Hepatocyte (in vitro differentiated cells): ENCODE data around the gene CPLX4. TPM values are rescaled to one million over a fixed set of nuclear protein-coding genes. Genes with fewer than 3 reads are reported as not detected.

ENCODE experiments used
- DNase-seq: peaks from one replicate; pipeline ENCODE4 v3.0.0-alpha.2; 2016; ENCODE audit warnings: low spot score
- H2AFZ ChIP-seq: fragments of 200-600 bp; sonication (generic); 2 replicates; pipeline ENCODE4 v1.6.0; 2016; ENCODE audit warnings: antibody characterized with exemption, mild to moderate bottlenecking
- H3K27ac ChIP-seq: fragments of 200-600 bp; sonication (generic); 2 replicates; pipeline ENCODE4 v1.5.1; 2016; ENCODE audit warnings: mild to moderate bottlenecking
- H3K27me3 ChIP-seq: fragments of 200-600 bp; sonication (generic); 2 replicates; pipeline ENCODE4 v1.6.1; 2016
- H3K36me3 ChIP-seq: fragments of 200-600 bp; sonication (generic); replicated peaks from 2 replicates; pipeline ENCODE4 v1.5.1; 2016; ENCODE audit warnings: low read depth; ENCODE audit not compliant: insufficient read depth
- H3K4me1 ChIP-seq: fragments of 200-600 bp; sonication (generic); 2 replicates; pipeline ENCODE4 v1.5.1; 2016; ENCODE audit warnings: mild to moderate bottlenecking, moderate library complexity; ENCODE audit not compliant: insufficient read depth
- H3K4me2 ChIP-seq: fragments of 200-600 bp; sonication (generic); 2 replicates; pipeline ENCODE4 v1.6.0; 2016
- H3K4me3 ChIP-seq: fragments of 200-600 bp; sonication (generic); 2 replicates; pipeline ENCODE4 v1.5.1; 2016; ENCODE audit warnings: mild to moderate bottlenecking
- H3K79me2 ChIP-seq: fragments of 200-600 bp; sonication (generic); 2 replicates; pipeline ENCODE4 v1.6.0; 2017; ENCODE audit warnings: mild to moderate bottlenecking
- H3K9me2 ChIP-seq: fragments of 200-600 bp; sonication (generic); replicated peaks from 2 replicates; pipeline ENCODE4 v1.6.0; 2017; ENCODE audit warnings: mild to moderate bottlenecking; ENCODE audit not compliant: insufficient read depth
- H3K9me3 ChIP-seq: fragments of 200-600 bp; sonication (generic); 2 replicates; pipeline ENCODE4 v1.5.1; 2016; ENCODE audit warnings: low read depth, mild to moderate bottlenecking
- H4K20me1 ChIP-seq: fragments of 200-600 bp; sonication (generic); 2 replicates; pipeline ENCODE4 v1.6.0; 2016; ENCODE audit warnings: mild to moderate bottlenecking; ENCODE audit not compliant: insufficient read depth, poor library complexity, severe bottlenecking
- EZH2 ChIP-seq: fragments of 200-600 bp; sonication (generic); IDR thresholded peaks from 2 replicates; pipeline ENCODE4 v1.6.1; 2016; ENCODE audit warnings: antibody characterized with exemption, mild to moderate bottlenecking, borderline replicate concordance
- EZH2phosphoT487 ChIP-seq: fragments of 200-600 bp; sonication (generic); IDR thresholded peaks from one replicate; pipeline ENCODE4 v1.6.1; 2018; ENCODE audit warnings: antibody characterized with exemption, mild to moderate bottlenecking, low read depth, moderate library complexity; ENCODE audit not compliant: unreplicated experiment, severe bottlenecking
- whole genome bisulfite sequencing: methylation state at CpG from one replicate; pipeline ENCODE4 v1.1.6; 2016; ENCODE audit warnings: low lambda C conversion rate; ENCODE audit errors: missing lambda C conversion rate; 5-methylcytosine and 5-hydroxymethylcytosine counted together
- polyA plus RNA-seq: library from polyadenylated mRNA; unstranded; fragments of >200 nt; fragmentation: Nextera tagmentation; extraction: Ambion mirVana; gene quantifications from 2 replicates; pipeline ENCODE4 v1.2.1, GENCODE V29; 2016
- total RNA-seq: library from RNA; depleted of rRNA; stranded (reverse); fragments of >200 nt; gene quantifications from 2 replicates; pipeline ENCODE4 v1.2.3, GENCODE V29; 2014
- TF ChIP-seq, protein P1 (sequence below): fragments of 200-600 bp; sonication (generic); IDR thresholded peaks from 2 replicates; pipeline ENCODE4 v1.5.1; 2016; ENCODE audit warnings: antibody characterized with exemption, mild to moderate bottlenecking; ENCODE audit not compliant: poor library complexity

The CPLX4 gene
- total and polyA plus RNA-seq, 2 experiments from 2014 or later, result not detected

DNA sequence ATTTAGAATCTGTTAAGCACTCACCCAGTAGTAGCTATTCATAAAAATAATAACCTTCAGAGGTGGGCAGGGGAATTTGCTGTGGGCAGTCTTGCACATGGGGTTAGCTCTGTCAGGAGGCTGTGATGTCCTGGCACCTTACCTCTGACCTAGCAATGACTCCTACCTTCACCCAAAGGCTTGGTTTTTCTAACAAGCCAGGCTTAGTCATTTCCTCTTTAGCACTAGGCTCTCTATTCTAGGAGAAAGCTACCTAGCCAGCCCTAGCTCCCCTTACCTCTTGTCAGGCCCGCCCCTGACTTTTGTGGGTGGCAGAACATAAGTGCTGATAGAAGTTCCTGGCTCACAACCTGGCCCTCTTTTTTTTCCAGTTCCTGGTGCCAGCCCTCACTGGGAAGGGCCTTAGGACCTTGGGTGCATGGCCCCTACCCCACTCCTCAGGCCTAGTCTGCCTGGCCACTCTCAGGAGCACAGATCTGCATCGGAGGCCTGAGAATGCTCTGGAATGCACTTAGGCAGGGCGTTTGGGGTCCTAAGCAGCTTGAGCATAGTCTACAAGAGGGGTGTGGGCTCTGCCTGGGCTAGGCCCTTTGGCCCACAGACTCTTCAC, 17.7 kb downstream of the CPLX4 start:
- no peaks in the 10 kb centered on the region for H3K79me2 ChIP-seq
- H4K20me1 ChIP-seq, result no peaks in the 10 kb centered on the region
- TF ChIP-seq EZH2 (no peak), EZH2phosphoT487 (no peak)
- TF ChIP-seq, protein P1, sequence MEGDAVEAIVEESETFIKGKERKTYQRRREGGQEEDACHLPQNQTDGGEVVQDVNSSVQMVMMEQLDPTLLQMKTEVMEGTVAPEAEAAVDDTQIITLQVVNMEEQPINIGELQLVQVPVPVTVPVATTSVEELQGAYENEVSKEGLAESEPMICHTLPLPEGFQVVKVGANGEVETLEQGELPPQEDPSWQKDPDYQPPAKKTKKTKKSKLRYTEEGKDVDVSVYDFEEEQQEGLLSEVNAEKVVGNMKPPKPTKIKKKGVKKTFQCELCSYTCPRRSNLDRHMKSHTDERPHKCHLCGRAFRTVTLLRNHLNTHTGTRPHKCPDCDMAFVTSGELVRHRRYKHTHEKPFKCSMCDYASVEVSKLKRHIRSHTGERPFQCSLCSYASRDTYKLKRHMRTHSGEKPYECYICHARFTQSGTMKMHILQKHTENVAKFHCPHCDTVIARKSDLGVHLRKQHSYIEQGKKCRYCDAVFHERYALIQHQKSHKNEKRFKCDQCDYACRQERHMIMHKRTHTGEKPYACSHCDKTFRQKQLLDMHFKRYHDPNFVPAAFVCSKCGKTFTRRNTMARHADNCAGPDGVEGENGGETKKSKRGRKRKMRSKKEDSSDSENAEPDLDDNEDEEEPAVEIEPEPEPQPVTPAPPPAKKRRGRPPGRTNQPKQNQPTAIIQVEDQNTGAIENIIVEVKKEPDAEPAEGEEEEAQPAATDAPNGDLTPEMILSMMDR, result no peak
- H2AFZ ChIP-seq, result no peak overlapping the region
- no peak overlapping the region for H3K4me3 ChIP-seq
- peaks cover 43% of the 10 kb centered on the region for H3K27me3 ChIP-seq
- H3K4me1 ChIP-seq, result no peaks in the 10 kb centered on the region
- H3K4me2 ChIP-seq, result no peak overlapping the region
- no peaks in the 10 kb centered on the region for H3K9me2 ChIP-seq
- DNase-seq, result no peak
- H3K9me3 ChIP-seq, result no peaks in the 10 kb centered on the region
- no peak overlapping the region for H3K27ac ChIP-seq
- no peaks in the 10 kb centered on the region for H3K36me3 ChIP-seq
- WGBS, result 88% methylated on average over 3 of the region's 3 CpGs

DNA sequence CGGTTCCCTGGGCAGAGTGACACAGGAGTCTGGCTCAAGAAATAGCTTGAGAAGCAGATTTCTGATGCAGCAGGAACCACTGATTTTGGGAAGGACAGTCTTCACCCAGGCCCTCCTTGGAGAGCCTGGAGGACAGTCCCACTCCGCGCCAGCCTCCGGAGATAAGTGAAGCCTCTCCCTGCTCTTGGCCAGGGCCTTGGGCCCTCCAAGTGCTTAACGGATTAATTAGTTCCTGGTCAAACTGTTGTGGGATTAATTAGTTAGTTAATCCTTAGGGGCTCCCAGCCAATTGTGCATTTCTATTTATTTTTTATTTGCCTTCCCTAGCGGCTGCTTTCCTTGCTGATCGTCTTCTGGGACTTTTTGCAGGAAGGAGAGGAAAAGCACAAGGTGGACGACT, 19.6 kb downstream of the CPLX4 start:
- WGBS, result 85% methylated on average over 8 of the region's 8 CpGs
- Histone ChIP-seq H3K9me2 (no peaks in the 10 kb centered on the region), H3K36me3 (no peaks in the 10 kb centered on the region), H4K20me1 (no peaks in the 10 kb centered on the region), H3K4me1 (no peaks in the 10 kb centered on the region), H3K4me3 (no peak overlapping the region), H3K4me2 (no peak overlapping the region), H3K9me3 (no peaks in the 10 kb centered on the region), H3K79me2 (no peaks in the 10 kb centered on the region), H2AFZ (no peak overlapping the region), H3K27me3 (peaks cover 43% of the 10 kb centered on the region), H3K27ac (no peak overlapping the region)
- no peak for DNase-seq
- TF ChIP-seq EZH2phosphoT487 (no peak), EZH2 (no peak)
- TF ChIP-seq, protein P1, result no peak

DNA sequence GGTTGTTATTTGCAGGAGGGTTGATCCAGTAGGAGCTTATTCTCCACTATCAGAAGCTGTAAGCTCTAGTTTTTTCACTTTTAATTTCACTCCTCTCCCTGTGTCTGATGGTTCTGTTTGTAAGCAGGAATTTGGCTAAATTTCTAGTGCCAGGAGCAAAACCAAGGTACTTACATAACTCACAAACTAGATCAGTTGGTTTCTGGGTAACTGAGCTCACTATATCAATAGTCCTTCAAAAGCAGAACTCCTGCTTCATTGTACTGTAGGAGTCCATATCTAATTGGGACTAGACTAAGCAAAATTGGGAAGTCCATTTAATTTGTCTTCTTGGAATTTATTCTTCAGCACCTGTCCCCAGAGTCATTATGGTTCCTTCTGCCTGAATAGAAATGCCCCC, 25.1 kb downstream of the CPLX4 start:
- Histone ChIP-seq H3K9me2 (no peaks in the 10 kb centered on the region), H3K9me3 (no peaks in the 10 kb centered on the region), H3K4me1 (no peaks in the 10 kb centered on the region), H4K20me1 (no peaks in the 10 kb centered on the region), H3K36me3 (no peaks in the 10 kb centered on the region), H3K4me3 (no peak overlapping the region), H3K27me3 (peaks cover 36% of the 10 kb centered on the region), H2AFZ (no peak overlapping the region), H3K79me2 (no peaks in the 10 kb centered on the region), H3K4me2 (no peak overlapping the region), H3K27ac (no peak overlapping the region)
- no peak for DNase-seq
- TF ChIP-seq, protein P1, result no peak
- no peak for TF ChIP-seq EZH2
- TF ChIP-seq EZH2phosphoT487, result no peak

DNA sequence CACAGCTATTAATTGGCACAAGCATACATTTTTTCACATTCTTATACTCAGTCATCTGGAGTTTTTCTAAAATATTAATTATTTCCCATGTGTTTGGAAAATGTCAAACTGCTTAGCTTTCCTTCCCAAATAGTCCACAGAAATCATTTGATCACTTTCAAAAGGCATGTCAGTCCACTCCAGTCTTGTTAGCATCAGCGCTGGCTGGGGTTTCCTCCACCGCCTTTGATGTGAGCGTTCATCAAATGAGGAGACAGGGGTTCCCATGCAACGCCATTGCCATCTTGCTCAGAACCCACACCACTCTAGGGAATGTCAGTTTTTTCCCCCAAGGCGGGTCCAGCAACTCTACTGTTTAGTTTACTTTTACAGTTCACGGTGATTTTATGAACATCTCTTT, 32.1 kb downstream of the CPLX4 start:
- H3K27me3 ChIP-seq, result peaks cover 62% of the 10 kb centered on the region
- no peaks in the 10 kb centered on the region for H3K36me3 ChIP-seq
- no peak overlapping the region for H3K4me2 ChIP-seq
- H3K4me1 ChIP-seq, result no peaks in the 10 kb centered on the region
- WGBS, result 57% methylated on average over 6 of the region's 6 CpGs
- H4K20me1 ChIP-seq, result no peaks in the 10 kb centered on the region
- no peak for DNase-seq
- TF ChIP-seq, protein P1, result no peak
- no peak for TF ChIP-seq EZH2
- TF ChIP-seq EZH2phosphoT487, result no peak
- no peak overlapping the region for H3K4me3 ChIP-seq
- H3K9me3 ChIP-seq, result no peaks in the 10 kb centered on the region
- H3K27ac ChIP-seq, result no peak overlapping the region
- H3K9me2 ChIP-seq, result no peaks in the 10 kb centered on the region
- no peak overlapping the region for H2AFZ ChIP-seq
- no peaks in the 10 kb centered on the region for H3K79me2 ChIP-seq
